NCI-H146 treated with DMSO at 0.1 percent for 48 hours (cell line): Measurements from ENCODE around the gene SBF2.
"Not testable (repeated sequence)": the region's sequence is repeated elsewhere in the genome, so short reads cannot be mapped to it uniquely, and the experiment has no call there.

Experiments
- DNase-seq: peaks from one replicate; lab custom pipeline; 2025; ENCODE audit not compliant: unreplicated experiment; lab: John Stamatoyannopoulos, UW

The SBF2 gene

DNA sequence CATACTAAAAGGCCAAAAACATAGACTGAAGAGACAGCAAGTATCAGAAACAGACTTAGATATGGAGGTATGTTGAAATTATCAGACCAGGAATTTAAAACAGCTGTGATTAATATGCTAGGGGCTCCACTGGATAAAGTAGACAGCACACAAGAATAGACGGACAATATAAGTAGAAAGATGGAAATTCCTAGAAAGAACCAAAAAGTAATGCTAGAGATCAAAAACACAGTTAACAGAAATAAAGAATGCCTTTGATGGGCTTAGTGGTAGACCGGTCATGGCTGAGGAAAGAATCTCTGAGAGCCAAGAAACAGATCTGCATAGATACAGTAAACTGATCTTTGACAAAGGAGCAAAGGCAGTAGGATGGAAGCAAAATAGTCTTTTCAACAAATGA lies 380.0 kb downstream of the SBF2 start:
- DNase-seq = no peak

DNA sequence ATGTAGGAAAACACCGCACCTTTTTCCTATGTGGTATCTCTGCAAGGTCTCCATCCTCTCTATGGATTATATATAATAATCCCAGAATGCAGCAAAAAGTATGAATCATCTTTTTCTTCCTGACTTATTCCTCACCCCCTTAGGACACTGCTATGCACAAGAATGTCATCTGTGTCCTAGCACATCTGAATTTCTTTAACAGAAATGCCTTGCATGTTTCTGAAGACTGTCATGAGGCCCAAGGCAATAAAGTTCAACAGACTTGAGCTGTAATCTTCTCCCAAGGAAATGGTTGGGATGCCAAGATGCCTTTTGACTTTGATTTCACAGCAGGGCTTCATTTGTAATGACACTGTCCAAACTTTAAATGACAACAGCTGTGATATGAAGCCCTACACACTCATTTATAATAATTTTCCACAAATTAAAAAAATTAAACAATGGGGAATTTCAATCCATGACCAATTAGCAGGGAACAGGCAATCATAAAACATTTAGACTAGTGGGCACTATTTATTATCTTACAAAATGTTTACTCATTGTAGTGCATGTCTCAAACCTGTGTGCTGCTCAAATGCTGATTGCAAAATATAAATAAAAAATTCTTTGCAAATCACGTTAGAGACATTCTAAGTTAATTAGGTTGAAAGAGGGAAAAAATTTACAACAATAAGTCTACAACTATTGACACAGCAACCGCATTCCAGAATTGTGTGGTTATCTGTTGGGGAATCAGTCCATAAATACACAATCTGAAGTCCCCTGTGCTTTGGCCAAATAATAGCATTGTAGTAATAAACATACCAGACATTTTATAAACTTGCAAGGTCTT lies 387.8 kb downstream of the SBF2 start:
- no peak for DNase-seq

DNA sequence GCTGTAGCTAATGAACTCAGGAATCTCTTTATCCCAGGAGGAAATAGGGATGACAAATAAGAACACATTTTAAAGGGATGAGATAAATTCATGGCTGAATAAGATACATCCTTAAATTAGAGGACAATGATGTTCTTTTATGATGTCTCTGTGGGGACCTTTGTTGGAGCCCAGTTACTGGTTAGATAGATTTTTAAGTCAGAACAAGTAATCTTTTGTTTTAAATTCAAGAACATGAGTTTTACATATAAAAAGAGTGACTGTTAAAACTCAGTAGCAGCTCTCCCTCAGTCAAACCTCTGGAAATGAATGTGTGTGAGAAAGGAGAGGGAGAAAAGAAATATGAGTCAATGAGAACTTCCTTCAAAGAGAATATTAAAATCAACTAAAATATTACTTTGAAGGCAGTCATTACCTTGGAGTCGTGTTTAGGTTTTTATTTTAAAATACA lies 388.5 kb downstream of the SBF2 start:
- no peak for DNase-seq

DNA sequence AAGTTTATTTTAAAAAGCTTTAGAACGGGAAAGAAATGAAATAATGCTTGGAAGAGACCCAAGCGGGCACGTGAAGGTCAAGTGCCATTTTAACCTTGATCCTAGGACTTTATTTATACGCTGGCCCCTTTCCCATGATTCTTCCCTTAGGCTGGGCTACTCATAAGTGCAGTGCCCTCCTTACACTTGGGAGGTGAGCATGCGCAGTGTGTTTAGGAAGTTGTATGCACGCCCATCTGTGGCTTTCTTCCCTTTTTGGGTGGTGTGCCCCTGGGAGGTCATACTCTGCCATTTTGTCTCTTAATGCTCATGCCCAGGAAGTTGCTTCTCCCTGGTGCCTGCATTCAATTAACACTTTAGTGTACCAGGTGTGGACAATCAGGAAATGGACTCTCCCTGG lies 390.4 kb downstream of the SBF2 start:
- DNase-seq = no peak

DNA sequence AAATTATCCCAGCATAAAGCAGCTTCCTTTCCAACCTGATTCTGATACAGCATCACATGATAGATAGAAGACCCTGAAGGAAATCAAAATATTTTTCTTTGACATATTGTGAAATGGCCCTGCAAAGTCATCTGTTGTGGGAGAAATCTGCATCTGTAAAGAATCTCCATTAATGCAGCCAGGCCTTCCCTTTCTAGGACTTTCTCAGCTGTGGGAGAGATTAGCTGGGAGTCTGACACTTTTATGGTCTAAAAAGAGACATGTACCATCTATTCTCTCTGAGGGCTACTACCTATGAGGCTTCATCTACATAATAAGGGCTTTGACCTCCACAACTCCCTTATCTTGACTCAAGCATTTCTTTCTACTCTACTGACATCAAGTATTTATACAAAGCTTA lies 392.1 kb downstream of the SBF2 start:
- DNase-seq = no peak

DNA sequence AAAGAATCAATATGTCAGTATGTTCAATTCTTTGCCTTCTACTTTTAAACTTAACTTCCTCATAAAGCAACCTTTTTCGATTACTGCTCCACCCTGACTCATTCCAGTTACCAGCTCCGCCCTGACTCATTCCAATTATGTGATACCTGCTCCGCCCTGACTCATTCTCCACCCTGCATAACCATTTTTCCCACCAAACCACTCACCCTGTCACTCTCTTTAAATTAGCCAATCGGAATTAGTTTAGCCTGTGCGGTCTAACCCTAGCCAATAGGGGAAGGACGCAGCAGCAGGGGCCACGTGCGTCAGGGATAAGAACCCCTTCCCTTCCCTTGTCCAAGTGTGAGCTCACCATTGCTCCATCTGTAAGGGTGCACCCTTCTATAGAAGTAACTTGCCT lies 393.8 kb downstream of the SBF2 start:
- DNase-seq = not testable (repeated sequence)

DNA sequence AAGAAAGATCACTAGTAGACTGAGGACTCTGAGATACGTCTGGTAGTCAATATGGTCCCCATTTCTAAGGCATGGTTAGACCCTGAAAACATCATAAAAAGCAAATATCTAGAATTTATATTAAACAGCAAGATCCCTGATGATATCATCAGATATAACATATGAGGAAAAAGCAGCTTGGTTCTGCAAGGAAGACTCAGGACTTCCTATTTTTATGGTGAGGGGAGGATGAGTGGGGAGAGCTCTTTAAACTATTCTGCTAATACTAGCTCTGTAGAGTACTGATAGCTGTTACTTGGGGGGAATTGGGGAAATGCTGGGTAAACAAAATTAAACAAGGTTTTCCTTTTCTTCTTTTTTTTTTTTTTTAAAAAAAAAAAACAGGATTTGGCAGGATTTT lies 394.3 kb downstream of the SBF2 start:
- DNase-seq = no peak

DNA sequence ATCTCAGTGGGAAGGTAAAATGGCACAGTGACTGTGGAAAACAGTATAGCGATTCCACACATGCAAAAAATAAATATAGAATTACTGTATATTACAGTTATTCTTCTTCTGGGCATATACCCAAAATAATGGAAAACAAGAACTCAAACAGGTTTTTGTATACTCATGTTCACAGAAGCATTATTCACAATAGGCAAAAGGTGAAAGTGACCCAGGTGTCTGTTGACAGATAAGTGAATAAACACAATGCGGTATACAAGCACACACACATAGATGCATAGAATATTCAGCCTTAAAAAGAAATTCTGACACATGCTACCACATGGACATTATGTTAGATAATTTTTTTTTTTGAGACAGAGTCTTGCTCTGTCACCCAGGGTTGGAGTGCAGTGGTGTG lies 397.1 kb downstream of the SBF2 start:
- DNase-seq = no peak

DNA sequence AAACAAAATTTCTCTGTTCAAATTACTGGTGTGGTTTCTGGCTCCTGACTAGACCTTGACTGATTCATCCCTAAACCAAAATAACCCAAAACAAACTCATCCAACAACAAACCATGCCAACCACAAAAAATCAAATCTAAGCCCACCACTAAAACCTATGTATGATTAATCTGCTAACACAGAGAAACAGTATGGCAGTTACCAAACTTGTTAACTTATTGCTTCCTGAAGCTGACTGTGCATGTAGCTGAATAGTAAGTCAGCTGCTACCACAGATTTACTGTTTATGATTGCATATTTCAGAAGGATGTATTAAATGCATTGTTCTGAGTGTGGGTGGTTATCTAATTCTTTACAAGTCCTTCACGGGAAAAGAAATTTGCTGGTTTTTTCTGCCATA lies 399.0 kb downstream of the SBF2 start:
- DNase-seq = no peak

DNA sequence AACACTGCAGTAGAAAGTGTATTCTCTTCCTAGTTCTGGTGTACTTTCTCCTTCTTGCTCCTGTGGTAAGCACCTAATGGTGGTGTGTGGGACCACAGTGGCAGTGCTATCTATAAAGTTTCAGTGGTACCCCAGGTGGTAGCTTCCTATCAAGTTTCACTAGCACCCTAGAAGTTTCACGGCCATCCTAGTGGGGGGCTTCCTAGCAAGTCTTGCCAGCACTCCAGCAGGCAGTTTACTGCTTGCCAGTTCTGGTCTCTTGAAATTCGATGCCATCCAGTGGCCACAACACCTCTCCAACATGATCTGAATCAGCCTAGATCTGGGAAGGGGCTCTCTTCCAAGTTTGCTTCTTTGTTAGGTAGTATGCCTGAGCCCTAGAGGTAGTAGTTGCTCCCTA lies 400.5 kb downstream of the SBF2 start:
- no peak for DNase-seq

DNA sequence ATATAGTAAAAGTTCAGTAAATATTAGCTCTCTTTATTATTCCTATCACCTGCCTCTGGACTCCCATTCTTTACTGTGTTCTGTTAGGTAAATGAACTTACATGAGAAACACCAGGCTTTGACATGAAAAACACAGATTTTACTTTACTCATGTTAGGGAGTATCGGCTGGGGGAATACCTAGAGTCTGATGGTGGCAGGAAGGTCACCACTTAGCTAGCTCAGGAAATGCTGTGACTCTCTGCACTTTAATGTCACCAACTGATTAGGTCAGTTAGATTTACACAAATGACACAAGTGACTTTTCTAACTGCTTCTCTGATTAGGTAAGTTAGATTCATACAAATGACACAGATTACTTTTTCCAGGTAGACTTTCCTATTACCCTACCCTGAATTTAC lies 405.1 kb downstream of the SBF2 start:
- DNase-seq = no peak

DNA sequence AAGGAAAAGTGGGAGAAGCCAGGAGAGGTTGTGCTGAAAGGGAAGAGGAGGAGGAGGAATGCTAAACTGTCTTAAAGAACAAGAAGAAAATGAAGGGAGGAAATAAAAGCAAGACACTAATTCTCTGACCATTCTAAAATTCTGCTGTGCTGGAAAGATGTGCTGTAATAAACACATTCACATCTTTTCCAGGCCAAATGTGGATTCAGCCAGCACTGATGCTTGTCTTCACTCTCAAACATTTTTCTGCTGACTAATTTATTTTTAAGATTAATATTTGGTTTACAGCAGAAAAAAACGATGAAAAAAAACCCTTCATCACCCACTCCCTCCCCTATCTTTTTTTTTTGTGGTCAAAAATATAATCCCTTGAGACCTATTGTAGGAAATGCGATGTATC lies 406.5 kb downstream of the SBF2 start:
- DNase-seq = no peak

DNA sequence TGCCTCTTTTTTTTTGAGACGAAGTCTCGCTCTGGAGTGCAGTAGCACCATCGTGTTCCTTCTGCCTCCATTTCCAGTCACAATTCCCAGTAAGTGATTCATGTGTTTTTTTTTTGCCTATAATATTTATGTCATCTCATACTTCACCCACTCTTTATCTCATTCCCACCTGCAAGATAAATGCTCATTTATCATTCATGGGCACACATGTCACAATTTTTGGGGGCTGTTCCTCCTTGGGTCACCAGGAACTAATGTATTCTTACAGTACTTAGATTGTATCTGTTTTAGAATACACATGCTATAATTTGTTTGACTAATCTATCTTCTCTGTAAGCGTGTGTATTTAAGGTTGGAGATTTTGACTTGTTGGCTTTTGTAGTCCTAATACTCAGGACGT lies 407.4 kb downstream of the SBF2 start:
- DNase-seq = no peak

DNA sequence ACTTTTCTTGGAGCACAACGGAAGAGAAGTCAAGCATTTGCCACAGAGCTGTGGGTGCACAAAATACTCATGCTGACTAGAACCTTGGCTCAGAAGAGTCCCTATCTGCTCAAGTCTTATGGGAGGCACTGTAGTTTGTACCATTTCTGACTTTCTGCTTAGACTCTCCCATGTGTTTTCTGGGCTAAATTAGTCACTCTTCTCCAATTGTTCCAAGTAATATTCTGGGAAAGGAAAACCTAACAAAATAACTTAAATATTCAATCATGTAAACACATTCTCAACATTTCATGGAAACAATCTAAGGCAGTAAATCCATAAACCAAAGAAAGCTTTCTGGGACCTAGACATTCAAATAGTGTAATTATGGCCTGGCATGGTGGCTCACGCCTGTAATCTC lies 409.4 kb downstream of the SBF2 start:
- DNase-seq = no peak

DNA sequence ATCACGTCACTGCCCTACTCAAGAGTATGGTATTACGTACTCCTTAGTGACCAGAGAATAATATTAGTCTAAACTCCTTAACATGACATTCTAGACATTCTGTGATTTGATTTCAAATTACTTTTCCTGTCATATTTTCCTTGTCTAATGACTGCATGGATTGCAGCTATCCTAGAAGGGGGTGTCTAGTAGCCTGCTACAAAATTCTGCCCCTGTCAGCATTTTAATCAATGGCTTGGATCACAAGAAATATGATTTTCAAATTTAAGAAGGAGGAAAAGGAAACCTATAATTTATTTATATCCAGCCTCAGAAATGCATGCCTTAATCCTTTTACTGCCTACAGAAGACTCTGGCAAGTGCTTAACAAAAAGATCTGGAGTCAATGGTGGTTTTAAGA lies 413.4 kb downstream of the SBF2 start:
- no peak for DNase-seq

DNA sequence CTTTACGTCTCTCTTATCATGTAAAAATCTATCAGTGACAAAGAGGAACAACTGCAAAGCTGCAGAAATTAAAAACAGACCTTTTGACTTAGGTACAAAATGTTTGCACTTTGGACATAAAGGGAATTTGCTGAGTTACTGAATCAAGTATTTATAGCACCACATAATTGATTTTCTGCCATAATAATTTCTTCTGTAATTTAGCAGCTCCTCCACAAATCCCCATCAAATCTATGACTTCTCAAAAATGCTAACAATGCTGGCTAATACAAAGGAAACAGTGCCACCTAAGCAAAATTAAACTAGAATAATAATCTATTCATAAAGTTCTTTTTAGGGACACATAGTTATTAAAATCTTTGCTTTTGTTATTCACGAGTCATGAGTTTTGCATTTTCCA lies 415.1 kb downstream of the SBF2 start:
- no peak for DNase-seq

DNA sequence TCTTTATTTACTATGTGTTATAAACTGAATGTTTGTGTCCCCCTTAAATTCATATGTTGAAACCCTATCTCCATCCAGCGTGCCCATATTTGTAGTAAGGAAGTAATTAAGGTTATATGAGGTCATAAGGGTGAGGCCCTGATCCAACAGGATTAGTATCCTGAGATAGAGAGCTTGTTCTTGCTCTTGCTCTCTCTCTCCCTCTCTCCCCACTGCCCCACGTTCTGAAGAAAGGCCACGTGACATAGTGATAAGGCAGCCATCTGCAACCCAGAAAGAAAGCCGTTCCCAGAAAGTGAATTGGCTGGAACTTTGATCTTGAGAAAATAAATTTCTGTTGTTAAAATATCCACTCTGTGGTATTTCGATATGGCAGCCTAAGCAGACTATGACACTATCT lies 417.7 kb downstream of the SBF2 start:
- DNase-seq = no peak

DNA sequence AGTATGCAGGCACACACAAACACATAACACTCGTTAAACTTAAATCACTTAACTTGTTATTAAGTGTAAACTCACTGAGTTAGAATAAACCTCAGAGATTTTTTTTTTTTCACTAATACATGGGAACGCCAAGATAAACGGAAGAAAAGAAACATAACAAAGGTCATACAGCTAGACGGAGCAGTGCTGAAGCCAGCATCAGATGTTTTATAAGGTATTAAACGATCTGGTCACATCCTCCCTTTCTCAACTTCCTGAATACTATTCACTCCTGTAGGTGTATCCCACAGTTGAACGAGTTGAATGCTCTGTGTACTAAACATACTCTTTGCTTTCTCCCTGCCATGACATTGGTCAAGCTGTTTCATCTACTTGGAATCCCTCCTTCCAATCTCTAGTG lies 418.2 kb downstream of the SBF2 start:
- DNase-seq = no peak

DNA sequence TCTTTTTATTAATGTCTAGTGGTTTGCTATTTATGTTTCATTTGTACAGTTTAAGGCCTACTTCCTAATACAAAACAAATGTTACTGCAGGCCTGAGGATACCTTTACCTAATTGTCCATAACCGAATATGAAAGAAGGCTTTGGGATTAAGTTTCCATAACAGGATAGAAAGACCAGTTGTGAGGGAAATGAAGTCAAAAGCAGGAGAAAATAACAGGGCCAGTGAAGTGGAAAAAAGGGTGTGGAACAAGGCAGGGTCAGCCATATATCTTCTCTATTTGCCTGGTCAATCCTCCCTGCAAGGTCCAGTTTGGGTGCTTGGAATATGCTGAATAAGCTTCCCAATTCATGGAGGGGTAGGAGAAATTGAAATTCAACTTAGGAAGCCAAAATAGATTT lies 418.6 kb downstream of the SBF2 start:
- no peak for DNase-seq

DNA sequence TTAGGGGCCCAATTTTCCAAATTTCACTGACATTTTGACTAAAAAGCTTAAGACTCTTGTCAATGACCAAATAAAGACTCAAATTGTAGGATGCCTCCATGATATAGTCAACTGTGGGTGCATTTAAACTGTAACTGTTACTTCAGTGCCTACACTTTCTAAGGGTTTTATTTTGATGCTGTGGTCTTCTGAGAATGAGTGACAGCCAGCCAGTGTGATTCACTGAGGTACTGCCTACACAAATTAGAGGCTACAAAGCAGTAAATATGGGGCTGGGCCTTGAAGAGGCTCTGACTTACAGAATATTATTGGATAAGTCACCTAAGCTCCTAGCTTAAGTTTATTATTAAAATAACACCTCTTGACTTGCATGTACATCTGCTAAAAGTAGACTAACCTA lies 419.6 kb downstream of the SBF2 start:
- DNase-seq = no peak

DNA sequence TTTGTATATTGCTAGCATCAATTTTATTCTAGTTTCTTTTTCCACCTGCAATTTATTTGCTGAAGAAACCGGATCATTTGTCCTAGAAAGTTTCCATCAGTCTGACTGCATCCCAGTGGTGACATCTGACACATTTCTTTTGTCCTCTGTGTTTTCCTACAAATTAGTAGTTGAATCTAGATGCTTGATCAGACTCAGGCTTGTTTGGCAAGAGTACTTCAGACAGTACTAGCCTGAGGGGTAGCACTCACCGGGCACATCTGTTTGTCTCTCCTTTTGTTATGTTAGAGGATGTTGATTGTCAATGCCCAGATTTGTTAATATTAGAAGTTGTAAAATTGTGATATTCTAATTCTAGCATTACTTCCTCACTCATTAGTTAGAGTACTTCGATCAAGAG lies 425.4 kb downstream of the SBF2 start:
- DNase-seq = peak; percentile 94

DNA sequence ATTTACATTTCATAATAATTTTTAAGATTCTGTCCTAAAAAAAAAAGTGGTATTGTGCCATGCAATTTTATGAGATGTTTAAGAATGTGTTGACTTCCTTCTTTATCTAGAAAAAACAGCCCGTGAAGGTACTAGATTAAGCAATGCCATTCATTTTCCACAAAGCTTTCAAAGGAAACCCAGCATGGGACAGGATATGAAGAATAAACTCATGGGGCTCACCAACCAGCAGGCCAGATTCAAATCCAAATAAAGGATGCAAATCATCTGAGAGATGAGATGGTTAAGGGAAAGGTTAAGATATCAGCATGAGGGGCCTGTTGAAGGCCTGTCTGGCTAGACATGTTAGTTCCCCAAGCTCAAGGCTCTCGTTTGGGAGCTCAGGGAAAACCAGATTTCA lies 431.0 kb downstream of the SBF2 start:
- DNase-seq = peak; percentile 69
